Measurements from ENCODE around the gene TSSK2. TPM values are rescaled to one million over a fixed set of nuclear protein-coding genes. Genes with fewer than 3 reads are reported as not detected.

The TSSK2 gene
- total and polyA plus RNA-seq, 2 donors (not counting 3 experiments of a cell fraction or from before 2014, with no cell fraction given) = not detected

DNA sequence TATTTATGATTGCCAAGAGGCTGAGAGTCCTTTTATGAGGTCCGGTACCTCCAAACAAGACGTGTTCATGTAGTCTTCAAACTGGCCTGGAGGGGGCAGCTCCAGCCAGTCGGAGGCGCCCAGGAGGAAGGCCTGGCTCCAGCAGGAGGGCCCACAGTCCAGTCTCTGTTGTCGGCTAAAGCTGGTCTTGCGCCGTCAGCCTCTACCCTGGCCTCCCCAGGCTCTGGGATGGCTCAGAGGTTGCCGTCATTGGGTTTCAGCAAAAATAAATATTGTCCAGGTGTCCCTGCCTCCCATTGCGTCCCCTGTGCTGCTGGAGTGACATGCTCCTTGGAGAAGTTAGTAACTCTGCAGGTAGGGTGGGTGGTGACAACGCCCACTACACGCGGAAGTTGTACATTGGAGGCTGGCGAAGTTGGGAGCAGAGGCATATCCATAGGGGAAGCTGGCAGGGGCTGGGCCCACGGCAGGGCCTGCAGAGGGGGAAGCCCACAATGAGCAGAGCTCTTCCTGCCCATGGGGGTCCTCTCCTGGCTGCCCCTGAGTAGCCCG is 48.5 kb downstream of the TSSK2 start:
- peak; percentile 96 for FAIRE-seq
- no TSS peak for BruUV-seq (replicated peaks)

GRCh38 chr22:19180234-19180633 is 49.1 kb downstream of the TSSK2 start:
- dilution Hi-C loops (cut with MboI; ENCODE audit: extremely low pct_ligation_motif_present, low sequenced_read_pairs) (no loop called here), intact Hi-C loops (cut with micrococcal nuclease) (no loop called here)
- no peaks in the 10 kb centered on the region for H4K20me1 ChIP-seq (replicated peaks; ENCODE audit: control insufficient read depth, extremely low read depth, insufficient read depth, low read length)
- no TSS peak for BruUV-seq (replicated peaks)
- peaks cover 0 to 5% of the 10 kb centered on the region in 2 experiments for H3K36me3 ChIP-seq (ENCODE audit: control insufficient read depth in 2 of 2, extremely low read depth in 1 of 2, insufficient read depth in 2 of 2, low read length in 2 of 2)
- no peaks in the 10 kb centered on the region for H3K9me1 ChIP-seq (replicated peaks; ENCODE audit: control insufficient read depth, extremely low read depth, insufficient read depth, low read length)
- H3K27ac ChIP-seq (ENCODE audit: insufficient read depth, low read depth, low read length) = no peak overlapping the region
- no peaks in the 10 kb centered on the region for H3K27me3 ChIP-seq (ENCODE audit: control insufficient read depth in 2 of 2, insufficient read depth in 2 of 2, low read length in 2 of 2)
- H2AFZ ChIP-seq (ENCODE audit: low read depth, low read length) = no peak overlapping the region
- POLR2A ChIA-PET = no interaction called here
- FAIRE-seq = no peak
- CTCF ChIA-PET = interaction anchor here (0.7 to 3.5 kb wide), 16 partner anchors 10 to 544 kb away, joined by 3 to 25 read pairs (median 4); partner anchors contain the start of genes C22orf39, CLTCL1, ESS2 and GP1BB
- TF ChIP-seq JUN (IDR thresholded peaks at IDR 0.05; ENCODE audit: borderline replicate concordance, insufficient read depth, insufficient read length, low read depth) = no peak
- peaks cover 11% of the 10 kb centered on the region for H3K79me2 ChIP-seq (ENCODE audit: control insufficient read depth, insufficient read depth, low read length)
- no peak overlapping the region for H3K9ac ChIP-seq (replicated peaks; ENCODE audit: extremely low read depth, insufficient read depth, low read length)
- H3K4me2 ChIP-seq (ENCODE audit: insufficient read depth, low read length) = no peak overlapping the region
- H3K9me3 ChIP-seq (replicated peaks; ENCODE audit: control insufficient read depth, insufficient read depth, low read length) = no peaks in the 10 kb centered on the region
- no peak for DNase-seq (ENCODE audit: low read depth, low spot score)
- no peak overlapping the region for H3K4me3 ChIP-seq (replicated peaks in 1 of 3; ENCODE audit: insufficient read depth in 1 of 3, low read depth in 1 of 3, low read length in 3 of 3)
- peaks cover 7% of the 10 kb centered on the region for H3K4me1 ChIP-seq (ENCODE audit: control insufficient read depth, extremely low read depth, insufficient read depth, low read length)

More for the DNA sequence above, 48.5 kb downstream of the TSSK2 start:
- DNase-seq (ENCODE audit: low read depth, low spot score) = peak; percentile 81
- Histone ChIP-seq H3K9me1 (replicated peaks; ENCODE audit: control insufficient read depth, extremely low read depth, insufficient read depth, low read length) (no peaks in the 10 kb centered on the region), H3K4me1 (ENCODE audit: control insufficient read depth, extremely low read depth, insufficient read depth, low read length) (peaks cover 7% of the 10 kb centered on the region), H3K9ac (replicated peaks; ENCODE audit: extremely low read depth, insufficient read depth, low read length) (no peak overlapping the region), H3K27ac (ENCODE audit: insufficient read depth, low read depth, low read length) (no peak overlapping the region), H3K79me2 (ENCODE audit: control insufficient read depth, insufficient read depth, low read length) (peaks cover 11% of the 10 kb centered on the region), H3K4me2 (ENCODE audit: insufficient read depth, low read length) (peak overlapping the region; percentile 92), H3K36me3 (ENCODE audit: control insufficient read depth in 2 of 2, extremely low read depth in 1 of 2, insufficient read depth in 2 of 2, low read length in 2 of 2) (peaks cover 0 to 5% of the 10 kb centered on the region in 2 experiments), H3K4me3 (replicated peaks in 1 of 3; ENCODE audit: insufficient read depth in 1 of 3, low read depth in 1 of 3, low read length in 3 of 3) (peak overlapping the region; percentile 50 to 89 (median 60)), H2AFZ (ENCODE audit: low read depth, low read length) (peak overlapping the region; percentile 86), H4K20me1 (replicated peaks; ENCODE audit: control insufficient read depth, extremely low read depth, insufficient read depth, low read length) (no peaks in the 10 kb centered on the region), H3K9me3 (replicated peaks; ENCODE audit: control insufficient read depth, insufficient read depth, low read length) (no peaks in the 10 kb centered on the region), H3K27me3 (ENCODE audit: control insufficient read depth in 2 of 2, insufficient read depth in 2 of 2, low read length in 2 of 2) (no peaks in the 10 kb centered on the region)
- dilution Hi-C loops (cut with MboI; ENCODE audit: extremely low pct_ligation_motif_present, low sequenced_read_pairs) = no loop called here
- POLR2A ChIA-PET = interaction anchor here (1.1 kb wide), 1 partner anchor 112 kb away, joined by 5 read pairs; the partner anchor contains the start of gene CLTCL1
- intact Hi-C loops (cut with micrococcal nuclease) = loop anchor here (1.0 to 5.0 kb wide), 4 partner anchors 253 to 451 kb away; partner anchors contain the start of genes C22orf39, CDC45, MRPL40 and UFD1
- CTCF ChIA-PET = interaction anchor here (0.6 to 3.5 kb wide), 35 partner anchors 8 to 544 kb away, joined by 3 to 25 read pairs (median 4); partner anchors contain the start of genes C22orf39, CLTCL1, ESS2 and GP1BB
- TF ChIP-seq, protein P1, sequence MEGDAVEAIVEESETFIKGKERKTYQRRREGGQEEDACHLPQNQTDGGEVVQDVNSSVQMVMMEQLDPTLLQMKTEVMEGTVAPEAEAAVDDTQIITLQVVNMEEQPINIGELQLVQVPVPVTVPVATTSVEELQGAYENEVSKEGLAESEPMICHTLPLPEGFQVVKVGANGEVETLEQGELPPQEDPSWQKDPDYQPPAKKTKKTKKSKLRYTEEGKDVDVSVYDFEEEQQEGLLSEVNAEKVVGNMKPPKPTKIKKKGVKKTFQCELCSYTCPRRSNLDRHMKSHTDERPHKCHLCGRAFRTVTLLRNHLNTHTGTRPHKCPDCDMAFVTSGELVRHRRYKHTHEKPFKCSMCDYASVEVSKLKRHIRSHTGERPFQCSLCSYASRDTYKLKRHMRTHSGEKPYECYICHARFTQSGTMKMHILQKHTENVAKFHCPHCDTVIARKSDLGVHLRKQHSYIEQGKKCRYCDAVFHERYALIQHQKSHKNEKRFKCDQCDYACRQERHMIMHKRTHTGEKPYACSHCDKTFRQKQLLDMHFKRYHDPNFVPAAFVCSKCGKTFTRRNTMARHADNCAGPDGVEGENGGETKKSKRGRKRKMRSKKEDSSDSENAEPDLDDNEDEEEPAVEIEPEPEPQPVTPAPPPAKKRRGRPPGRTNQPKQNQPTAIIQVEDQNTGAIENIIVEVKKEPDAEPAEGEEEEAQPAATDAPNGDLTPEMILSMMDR (IDR thresholded peaks at IDR 0.05; ENCODE audit: extremely low read depth in 1 of 2, insufficient read depth in 1 of 2, low read depth in 1 of 2, low read length in 2 of 2) = peak; percentile 76 to 83
- no peak for TF ChIP-seq FOS (IDR thresholded peaks at IDR 0.05; ENCODE audit: borderline replicate concordance, insufficient read depth, low read length)
